Measurements from ENCODE around the gene GAST.
A peak's percentile ranks its signal among the peaks of the same experiment; 100 is the strongest.

Gene GAST

DNA sequence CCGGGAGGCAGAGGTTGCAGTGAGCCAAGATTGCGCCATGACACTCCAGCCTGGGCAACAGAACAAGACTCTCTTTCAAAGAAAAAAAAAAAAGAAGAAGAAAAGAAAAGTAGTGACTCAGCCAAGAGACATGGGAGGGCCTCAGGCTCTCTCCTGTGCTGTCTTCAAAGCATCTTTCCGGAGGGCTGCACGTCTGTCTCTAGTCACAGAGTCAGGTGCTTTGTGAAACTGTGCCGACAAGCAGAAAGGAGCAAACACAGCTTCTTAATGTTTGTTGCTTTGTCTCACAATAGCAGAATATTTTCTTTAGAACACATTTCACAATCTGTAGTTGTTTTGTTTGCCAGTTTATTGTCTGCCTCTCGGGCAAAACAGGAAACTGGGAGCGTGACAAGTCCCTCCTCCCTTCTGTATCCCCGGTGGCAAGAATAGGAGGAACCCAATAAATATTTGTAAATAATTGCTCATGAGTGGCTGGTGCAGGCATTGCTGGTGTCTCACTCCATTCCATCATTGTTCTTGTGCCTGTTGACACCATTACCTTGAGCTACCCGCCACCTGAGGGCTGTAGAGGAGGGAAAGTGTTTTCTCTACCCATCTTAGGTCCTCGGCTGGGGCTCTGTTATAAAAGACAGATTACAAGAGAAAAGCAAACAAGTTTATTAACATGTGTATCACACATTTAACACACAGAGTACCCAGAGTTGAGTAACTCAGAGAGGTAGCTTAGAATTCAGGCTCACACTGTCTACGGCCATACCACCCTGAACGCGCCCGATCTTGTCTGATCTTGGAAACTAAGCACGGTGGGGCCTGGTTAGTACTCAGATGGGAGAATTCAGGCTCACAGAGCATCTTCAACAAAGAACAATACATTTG is 5.5 kb downstream of the GAST start:
- DNase-seq: no peak

DNA sequence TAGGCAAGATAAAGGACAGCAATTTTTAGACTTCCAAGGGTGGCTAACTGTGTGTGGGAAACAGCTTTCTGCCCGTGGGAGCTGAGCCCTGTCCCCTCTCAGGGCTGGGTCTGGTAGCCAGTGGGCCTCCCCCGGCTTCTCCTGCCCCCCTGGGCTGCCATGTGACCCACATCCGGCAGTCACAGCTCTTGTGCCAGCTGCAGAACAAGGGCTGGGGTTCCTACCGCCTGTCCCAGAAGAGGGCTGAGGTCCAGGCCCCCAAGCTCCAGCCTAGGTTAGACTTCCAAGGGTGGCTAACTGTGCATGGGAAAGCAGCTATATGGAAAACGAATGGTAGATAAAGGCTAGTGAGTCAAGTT is 6.1 kb downstream of the GAST start:
- no peak for DNase-seq

DNA sequence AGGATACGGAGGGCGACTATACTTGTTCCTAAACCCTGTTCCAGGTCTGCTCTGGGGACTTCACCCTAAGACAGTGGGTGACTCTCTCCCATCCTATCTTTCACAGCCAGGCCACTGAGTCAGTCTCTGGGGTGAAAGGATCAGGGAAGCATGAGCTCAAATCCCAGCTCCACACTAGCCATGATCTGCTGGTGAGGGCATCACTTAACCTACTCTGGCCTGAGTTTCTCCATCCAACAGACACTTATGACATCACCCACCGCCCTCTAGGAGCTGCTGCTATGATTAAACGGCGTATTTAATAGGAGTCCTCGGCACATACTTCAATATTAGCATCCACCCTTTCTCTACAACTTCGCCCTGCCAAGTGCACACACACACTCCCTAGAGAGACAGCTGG is 10.1 kb downstream of the GAST start:
- no peak for DNase-seq

DNA sequence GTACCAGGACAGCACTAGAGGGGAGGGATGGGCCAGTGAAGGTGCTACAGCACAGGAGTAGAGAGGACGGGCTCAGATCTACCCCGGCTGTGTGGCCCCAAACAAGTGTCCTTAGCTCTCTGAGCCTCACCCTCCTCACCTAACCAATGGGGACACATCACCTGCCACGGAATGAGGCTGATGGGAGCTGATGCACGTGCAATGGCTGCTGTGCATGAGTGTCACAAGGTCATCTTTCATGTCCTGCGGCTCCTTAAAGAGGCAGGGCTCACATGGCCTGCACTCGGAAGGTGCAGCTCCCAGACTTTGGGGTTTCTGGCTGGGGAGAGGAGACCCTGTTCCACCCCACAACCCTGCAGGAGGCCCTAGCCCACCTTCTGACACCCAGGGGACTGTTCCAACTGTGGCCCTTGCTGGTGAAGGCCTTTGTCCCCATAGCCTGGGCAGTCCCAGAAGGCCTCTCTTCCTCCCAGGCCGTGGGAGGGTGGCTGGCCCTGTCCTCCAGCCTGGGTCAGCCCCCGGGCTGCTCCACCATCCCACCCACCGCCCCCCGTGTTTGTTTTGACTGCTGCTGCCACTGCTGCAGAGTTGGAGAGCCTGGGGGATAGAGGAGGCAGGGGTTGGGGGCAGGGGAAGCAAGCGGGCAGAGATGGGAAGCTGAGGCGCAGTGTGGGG is 11.8 kb downstream of the GAST start:
- no peak for DNase-seq

DNA sequence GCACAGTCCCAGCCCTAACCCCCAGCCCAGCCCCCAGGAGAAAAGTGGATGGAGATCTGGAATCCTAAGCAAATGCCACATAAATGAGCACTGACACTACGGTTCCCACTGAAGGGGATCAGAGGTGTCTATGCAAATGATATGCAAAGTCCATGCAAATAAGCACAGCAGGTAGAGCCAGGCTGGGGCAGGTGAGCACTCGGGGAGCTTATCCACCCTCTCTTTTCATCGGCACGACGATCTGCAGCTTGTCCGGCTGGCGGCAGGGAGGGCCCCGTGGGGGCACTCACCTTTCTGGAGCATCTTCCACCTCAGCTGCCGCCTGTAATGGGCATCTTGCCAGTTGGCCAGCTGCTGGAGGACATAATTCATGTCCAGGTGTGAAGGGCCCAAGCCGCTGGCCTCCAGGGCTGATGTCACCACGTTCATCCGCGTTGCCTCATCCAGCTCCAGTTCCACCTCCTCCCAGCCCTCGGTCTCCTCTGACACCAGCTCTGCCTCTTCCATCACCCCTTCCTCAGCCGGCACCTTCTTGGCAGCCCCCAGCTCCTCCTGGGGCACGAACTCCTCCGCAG is 12.4 kb downstream of the GAST start:
- DNase-seq: peak; percentile 71

DNA sequence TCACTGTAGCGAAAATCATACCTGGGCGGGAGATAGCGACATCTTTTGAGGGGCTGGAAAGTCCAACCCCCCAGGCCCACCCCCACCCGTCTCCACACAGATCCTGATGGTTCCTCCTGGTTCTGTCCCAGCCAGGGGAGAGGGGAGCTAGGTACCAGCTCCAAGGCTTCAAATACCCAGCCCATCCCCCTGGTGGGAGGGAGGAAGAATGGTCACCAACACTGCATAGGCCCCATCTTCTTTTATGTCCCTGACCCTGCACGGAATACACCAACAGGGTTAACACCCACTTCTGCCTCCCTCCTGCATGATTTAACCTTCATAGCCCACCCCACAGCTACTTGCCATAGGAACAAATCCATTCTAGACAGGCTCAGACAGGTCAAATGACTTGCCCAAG is 13.0 kb downstream of the GAST start:
- no peak for DNase-seq

DNA sequence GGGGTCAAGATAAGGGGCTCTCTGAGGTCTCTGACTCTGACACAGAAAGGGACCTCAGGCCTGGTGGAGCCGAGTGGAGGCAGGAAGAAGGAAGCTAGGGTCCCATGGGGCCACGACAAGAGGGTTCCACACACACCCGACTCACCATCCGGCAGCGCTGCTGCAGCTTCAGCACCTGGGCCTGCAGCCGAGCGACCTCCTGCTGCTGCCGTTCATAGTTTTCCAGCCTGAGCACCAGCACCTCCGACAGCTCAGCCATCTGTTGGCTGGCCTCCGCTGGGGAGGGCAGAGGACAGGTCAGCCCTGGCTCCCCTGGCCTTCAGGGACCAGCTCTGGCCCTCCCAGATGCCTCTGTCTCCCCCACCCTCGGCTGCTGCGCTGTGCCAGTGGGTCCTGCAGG is 15.9 kb downstream of the GAST start:
- no peak for DNase-seq

DNA sequence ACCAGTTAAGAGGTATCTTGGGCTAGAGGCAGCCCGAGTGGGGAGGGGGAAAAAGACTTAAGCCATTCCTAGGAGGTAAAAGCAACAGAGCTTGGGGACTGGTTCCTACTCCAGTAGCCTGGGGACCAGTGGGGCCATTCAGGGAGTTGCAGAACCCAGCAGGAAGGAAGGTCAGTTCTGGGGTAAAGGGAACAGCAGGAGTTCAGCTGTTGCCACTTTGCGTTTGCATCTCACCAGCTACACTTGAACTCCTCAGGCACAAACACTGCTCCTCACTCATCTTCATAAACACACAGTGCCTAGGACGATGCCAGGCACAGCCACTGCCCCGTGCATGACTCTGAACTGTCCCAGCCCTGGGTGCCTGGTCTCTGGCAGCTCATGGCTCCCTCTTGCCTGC is 18.3 kb downstream of the GAST start:
- no peak for DNase-seq

DNA sequence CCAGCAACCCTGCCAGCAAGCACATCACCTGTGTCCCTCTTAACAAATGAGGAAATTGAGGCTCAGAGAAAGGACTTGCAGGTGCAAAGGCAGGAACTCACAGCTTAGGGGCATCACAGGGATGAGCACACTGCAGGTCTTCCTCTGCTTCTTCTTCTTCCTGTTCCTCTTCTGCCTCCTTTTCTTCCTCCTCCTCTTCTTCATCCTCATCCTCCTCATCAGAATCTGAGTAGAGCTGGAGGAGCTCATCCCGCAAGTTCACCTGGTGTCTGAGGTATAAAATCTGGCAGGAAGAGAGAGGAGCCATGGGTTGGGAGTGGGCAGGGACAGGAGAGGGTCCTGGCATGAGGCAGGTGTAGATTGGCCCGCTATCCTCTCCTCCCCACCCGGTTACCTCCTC is 19.7 kb downstream of the GAST start:
- DNase-seq: no peak

DNA sequence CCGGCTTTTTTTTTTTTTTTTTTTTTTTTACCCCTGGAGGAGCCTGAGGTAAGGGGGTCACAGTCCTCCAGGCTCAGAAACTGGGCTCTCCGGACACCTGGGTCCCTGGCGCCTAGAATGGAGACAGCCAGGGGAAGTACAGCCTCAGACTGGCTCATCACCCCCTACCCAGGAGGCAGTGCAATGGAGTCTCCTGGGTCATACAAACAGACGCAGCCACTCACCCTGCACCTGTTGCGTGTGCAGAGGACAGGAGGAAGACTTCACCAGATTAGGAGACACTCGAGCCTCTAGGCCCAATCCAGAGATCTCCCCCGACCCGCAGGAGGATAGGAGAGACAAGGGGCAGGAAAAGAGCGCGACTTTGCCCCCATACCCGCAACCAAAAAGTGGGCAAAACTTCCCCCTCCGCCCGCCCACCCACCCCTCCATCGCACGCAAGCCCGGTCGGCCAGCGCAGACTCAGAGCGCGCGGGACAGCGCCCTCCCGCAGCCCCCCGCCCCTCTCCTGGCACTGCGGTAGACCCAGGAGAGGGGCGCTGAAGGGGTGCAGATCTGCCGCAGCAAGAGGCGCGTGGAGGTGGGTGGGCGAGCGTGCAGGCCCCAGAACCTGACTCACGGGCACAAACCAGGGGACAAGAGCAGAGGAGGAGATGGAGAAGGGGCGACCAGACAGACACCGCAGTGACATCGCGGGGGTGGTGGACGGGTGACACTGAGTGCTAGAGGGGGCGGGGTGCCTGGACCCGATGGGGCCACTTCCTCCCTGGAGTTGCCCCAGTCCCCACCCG is 21.4 kb downstream of the GAST start:
- DNase-seq: no peak

DNA sequence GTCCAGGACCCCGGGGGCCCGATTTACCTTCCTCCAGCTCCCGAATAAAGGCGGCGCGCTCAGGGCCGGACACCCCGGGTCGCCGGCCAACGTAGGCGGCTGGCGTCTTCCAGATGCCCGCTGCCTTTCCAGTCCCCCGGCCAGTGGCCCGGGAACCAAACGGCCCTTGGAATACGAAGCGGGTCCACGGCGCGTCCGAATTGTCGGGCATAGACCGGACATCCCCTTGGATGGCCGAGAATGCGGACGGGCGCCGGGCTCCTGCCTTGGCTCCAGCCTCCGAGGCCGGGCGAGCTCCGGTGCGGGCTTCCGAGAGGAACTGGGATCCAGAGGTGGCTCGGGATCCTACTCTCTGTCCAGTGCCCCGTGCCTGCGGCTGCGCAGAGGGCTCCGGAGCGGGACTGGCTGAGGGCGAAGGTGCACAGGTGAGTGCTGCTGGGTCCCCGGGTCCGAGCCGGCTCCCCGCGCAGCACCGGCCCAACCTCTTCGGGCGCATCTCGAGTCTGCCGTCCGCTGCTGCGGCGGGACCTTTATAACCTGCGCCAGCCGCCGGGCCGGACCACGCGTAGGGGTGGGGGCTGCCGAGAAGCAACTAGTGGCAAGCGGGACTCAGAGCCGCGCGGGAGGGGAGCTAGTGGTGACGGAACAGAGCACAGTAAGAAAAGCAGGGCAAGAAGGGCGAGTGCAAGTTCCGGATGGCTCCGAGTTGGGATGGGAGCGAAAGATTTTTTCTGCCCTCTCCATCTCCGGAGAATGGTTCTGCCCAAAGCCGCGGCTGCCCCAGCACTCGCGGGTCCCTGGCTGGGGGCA is 22.2 kb downstream of the GAST start, which contains the start of gene HAP1:
Gene HAP1 (minus strand): TSS at position 505 of the 810 bp plus-strand sequence. CDS start 9 bp downstream, at position 496.
- DNase-seq: no peak

DNA sequence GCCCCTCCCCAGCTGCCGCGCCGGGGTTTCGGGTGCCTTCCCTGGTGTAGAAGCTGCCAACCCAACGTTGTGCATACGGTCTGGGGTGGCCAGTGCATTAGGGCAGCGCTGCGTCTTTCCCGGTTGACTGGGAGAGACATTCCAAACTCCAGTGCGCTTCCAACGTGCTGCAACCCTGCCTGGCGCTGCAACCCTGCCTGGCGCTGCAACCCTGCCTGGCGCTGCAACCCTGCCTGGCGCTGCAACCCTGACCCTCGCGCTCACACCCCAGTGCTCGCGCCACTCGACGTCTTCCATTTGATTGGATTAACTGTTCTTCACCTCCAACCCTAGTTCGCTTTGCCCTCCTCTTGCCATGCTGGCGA is 22.8 kb downstream of the GAST start:
- no peak for DNase-seq

DNA sequence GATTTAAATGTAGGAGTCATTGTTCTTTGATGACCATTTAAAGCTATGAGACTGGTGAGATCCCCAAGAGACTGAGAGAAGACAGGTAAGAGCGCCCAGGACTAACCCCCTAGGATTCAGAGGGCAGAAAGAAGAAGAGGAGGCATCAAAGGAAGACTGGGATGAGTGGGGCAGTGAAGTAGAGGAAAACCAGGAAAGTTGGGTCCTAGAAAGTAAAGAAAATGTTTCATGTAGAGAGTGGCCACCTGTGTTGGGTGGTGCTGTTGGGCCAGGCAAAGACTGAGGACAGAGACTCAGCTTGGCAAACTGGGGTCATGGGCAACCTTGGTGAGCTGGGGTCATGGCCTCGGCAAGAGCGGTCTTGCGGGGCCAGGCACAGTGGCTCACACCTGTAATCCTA is 23.6 kb downstream of the GAST start:
- DNase-seq: no peak

DNA sequence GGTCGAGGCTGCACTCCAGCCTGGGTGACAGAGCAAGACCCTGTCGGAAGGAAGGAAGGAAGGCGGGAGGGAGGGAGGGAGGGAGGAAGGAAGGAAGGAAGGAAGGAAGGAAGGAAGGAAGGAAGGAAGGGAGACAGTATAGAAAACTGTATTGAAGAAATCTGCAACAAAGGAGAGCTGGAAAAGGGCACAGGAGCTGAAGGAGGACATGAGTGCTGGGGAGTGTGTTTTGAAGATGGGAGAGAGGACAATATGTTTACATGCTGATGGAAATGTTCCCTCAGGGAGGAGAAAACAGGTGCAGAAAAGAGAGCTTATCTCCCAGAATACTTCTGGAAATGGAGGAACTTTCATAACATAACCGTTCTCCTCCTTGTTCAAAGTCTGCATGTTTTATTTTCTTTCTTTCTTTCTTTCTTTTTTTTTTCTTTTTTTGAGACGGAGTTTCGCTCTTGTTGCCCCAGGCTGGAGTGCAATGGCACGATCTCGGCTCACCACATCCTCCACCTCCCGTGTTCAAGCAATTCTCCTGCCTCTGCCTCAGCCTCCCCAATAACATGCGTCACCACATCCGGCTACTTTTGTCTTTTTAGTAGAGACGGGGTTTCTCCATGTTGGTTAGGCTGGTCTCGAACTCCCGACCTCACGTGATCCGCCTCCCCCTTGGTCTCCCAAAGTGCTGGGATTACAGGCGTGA is 25.0 kb downstream of the GAST start:
- DNase-seq: no peak

DNA sequence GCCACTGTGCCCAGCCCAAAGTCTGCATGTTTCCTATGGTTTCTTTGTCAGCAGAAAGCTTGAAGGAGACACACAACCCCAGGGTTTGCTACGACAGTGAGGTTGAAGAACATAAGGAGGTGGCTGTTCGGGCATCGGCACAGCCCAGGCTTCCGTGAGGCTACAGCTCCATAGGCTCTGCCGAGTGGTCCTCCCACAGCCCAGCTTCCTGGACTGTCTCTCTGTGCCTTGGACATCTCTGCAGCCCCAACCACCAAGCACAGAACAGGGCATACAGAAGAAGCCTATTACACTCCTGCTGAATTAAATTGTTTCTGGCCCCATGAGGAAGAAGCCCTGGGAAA is 25.5 kb downstream of the GAST start:
- DNase-seq: no peak

DNA sequence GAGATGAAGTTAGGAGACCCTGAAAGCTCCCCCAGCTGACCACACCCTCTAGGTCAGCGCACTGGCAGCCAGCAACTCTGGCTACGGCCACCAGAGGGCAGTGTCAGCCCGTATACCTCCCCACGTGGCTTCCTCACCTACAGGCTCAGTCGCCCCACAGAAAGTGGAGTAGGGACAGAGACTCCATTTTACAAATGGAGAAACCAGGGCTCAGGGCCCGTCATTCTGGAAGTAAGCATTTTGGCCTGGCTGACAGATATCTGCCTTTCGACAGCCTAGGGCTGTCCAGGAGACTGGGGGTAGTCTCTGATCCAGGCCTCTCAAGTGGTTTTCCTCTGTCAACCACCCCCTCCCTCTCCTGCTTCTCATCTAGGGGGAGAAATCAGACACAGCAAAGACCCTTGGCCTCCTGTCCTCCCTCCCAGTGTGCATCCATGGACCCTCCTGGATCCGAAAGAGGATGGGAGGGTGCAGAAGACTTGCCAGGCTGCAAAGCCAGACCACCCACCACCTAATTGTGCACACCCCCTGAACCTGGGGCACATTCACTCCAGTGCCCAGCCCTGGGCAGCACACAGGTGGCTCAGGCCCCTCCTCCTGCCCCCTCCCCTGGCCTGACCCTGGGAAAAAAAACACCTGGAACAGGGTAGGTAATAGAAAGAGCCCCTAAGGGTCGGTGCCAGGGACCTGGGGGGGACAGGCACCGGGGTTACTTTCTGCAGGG is 26.1 kb downstream of the GAST start:
- DNase-seq: peak; percentile 80

DNA sequence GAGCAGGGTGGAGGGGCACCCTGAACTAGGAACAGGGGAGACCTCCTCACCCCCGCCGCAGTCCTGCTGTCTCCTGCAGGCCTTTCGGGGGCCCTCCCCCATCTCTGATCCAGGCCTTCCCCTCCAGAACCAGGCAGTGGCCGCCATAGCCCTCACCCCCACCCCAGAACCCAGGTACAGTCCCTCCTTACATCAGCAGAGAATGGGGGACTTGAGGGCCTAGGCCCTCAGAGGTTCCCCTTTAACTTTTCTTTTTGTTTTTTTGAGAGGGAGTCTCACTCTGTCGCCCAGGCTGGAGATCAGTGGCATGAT is 26.6 kb downstream of the GAST start:
- no peak for DNase-seq

DNA sequence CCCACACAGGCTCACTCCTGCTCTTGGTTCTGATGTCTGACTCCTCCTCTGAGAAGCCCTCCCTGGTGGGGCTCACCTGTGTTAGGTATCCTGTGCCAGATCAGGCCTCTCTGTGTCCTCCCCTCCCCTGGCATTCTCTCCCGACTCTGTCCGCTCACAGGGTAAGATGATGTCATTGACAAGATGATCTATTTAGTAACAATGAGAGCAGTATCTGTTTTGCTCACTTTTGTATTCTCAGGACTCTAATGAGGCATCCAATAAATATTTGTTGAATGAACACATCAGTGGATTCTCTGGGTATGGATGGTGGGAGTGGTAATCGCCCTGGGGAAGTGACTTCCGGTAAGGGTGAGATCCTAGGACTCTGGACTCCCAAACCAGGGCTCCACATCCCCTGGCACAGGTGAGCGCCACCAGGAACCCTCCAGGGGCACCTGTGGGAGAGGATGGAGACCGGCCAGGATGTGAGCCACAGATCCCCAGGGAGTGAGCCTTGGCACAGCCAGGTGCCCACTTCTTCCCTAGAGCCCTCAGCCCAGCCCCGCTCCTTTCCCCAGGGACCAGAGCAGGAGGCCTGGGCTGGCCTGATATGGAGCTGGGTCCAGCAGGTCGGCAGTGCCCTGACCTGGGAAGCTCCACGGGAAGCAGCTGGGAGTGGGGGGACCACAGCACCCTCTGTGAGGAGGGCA is 27.7 kb downstream of the GAST start:
- DNase-seq: no peak

DNA sequence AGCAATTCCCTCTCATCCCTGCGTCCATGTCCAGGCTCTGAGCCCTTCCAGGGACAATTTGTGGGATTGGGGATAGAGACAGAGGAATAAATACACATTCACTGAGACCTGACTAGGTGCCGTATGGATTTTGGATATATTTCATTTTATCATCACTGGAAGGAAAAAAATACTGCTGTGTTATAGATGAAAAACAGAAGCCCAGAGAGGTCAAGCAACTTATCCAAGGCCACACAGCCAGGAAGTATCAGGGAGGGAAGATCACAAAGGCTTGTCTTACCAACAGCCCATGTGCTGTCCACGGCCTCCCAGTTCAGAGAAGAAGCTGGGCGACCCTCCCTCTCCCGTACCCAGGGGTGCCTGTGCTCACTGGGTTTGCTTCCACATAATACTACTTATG is 28.4 kb downstream of the GAST start:
- no peak for DNase-seq

DNA sequence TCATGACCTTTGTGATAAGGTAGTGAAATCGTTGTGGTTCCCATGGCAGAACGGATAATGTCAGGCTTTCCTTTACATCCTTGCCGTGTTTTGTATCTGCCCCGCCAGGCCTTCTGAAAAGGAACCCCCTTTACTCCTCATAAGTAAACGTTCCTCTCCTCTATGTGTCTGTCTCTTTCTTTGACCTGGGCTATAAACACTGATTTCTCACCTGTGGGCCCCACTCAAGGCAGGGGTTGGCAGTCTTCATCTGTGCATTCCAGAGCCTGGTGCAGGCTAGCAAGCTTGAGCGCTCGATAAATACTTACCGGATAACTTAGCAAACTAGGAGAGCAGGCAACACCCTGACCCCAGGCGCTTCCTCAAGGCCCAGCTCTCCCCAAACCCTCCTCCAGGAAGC is 29.6 kb downstream of the GAST start:
- DNase-seq: no peak

DNA sequence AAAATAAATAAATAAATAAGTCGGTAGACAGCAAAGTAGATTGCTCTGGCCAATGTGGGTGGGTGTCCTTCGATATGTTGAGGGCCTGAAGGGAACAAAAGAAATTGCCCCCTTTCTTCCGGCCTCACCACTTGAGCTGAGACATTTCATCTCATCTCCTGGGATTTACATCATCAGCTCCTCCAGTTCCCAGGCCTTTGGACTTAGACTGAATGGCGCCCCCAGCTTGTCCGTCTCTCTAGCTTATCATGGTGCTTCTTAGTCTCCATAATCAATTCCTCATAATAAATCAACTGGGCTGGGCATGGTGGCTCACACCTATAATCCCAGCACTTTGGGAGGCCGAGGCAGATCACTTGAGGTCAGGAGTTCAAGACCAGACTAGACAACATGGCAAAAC is 36.1 kb downstream of the GAST start:
- no peak for DNase-seq

All from NCI-H510A (cell line).